Measurements from ENCODE around the gene NBEA.
A peak's percentile ranks its signal among the peaks of the same experiment; 100 is the strongest.

NBEA gene

DNA sequence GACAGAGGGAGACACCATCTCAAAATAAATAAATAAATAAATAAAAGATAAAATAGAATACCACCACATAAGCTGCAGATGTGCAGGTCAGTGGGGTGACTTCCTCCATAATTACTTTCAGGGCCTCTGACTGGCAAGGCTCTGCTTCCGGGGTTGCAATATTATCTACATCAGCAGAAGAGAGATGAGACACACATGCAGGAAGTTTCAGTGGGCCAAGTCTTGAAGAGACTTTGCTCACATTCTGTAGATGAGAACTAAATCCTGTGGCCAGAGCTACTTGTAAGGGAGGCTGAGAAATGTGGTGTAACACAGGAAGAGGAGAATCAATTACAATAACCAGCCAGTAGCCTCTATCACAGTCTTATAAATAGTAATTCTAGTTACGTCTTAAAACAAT, 624.3 kb downstream of the NBEA start:
- TF ChIP-seq, protein P1, sequence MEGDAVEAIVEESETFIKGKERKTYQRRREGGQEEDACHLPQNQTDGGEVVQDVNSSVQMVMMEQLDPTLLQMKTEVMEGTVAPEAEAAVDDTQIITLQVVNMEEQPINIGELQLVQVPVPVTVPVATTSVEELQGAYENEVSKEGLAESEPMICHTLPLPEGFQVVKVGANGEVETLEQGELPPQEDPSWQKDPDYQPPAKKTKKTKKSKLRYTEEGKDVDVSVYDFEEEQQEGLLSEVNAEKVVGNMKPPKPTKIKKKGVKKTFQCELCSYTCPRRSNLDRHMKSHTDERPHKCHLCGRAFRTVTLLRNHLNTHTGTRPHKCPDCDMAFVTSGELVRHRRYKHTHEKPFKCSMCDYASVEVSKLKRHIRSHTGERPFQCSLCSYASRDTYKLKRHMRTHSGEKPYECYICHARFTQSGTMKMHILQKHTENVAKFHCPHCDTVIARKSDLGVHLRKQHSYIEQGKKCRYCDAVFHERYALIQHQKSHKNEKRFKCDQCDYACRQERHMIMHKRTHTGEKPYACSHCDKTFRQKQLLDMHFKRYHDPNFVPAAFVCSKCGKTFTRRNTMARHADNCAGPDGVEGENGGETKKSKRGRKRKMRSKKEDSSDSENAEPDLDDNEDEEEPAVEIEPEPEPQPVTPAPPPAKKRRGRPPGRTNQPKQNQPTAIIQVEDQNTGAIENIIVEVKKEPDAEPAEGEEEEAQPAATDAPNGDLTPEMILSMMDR (IDR thresholded peaks at IDR 0.05; ENCODE audit: low read depth, low read length) = no peak
- H3K4me3 ChIP-seq (replicated peaks in 1 of 2; ENCODE audit: low read depth in 2 of 2, low read length in 2 of 2) = no peak overlapping the region
- peak in 1 of 2 donors; percentile 3 for DNase-seq (ENCODE audit: low read depth in 2 of 2)

DNA sequence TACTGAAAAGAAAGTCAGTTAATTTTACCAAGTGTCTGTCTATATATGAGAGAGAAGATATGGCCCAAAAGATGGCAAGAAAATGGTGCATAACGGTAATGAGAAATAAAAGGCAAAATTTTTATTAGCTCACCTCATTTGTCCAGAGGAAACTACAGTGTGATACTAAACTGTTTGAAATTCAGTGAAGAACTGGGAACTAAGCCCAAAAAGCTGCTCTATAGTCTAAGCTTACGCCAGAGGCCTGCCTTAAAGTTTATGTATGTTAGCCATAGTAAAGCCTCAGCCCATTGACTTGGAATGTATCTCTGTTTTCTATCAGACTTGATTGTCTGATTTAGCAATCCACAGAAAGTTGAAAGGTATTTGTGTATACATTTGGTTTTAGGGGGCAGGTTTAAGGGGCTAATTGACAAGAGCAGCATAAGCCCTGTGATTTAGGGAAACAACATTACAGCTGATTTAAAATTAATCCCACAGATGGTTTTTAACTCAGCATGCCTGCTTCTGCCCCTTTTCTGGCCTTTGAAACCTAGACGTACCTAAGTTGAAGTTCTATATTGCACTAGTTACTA, 625.4 kb downstream of the NBEA start:
- no peak overlapping the region for H3K4me3 ChIP-seq (replicated peaks in 1 of 2; ENCODE audit: low read depth in 2 of 2, low read length in 2 of 2)
- TF ChIP-seq, protein P1 (IDR thresholded peaks at IDR 0.05; ENCODE audit: low read depth, low read length) = no peak
- no peak for DNase-seq (ENCODE audit: low read depth in 2 of 2)

DNA sequence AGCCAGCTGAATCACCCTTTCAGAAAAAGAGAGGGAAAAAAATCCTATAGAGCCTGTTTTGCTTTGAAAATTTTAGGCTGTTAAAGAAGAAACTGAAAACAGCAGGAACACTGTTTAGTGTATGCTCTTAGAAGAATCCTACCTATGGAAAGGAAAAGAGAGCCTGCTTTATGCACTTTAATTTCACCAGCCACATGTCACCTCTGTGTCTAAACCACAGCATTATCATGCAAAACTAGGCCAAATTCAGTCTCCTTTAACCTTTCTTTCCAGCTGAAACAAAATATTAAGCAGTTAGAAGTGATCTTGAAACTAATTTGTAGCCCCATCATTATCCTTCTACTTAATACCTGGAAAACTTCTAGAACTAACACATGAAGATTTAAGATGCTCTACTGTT, 631.6 kb downstream of the NBEA start:
- DNase-seq (ENCODE audit: low read depth in 2 of 2) = no peak
- TF ChIP-seq, protein P1 (IDR thresholded peaks at IDR 0.05; ENCODE audit: low read depth, low read length) = no peak
- no peak overlapping the region for H3K4me3 ChIP-seq (replicated peaks in 1 of 2; ENCODE audit: low read depth in 2 of 2, low read length in 2 of 2)

DNA sequence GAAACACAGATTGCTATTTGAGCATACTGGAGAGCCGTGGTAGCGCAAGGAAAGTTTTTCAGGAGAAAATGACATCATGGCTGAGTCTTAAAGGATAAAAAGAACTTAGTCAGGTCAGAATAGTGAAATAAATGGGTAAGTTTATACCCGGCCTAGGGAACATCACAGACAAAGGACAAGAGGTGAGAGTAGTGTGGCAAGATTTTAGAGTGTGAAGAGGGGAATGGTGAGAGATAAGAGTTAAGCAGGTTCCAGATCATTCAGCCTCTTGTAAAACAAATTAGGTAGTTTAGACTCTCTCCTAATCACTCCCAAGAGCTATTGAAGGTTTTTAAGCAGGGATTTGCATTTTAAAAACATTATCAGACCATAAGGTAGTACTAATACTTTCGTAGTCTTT, 650.4 kb downstream of the NBEA start:
- no peak overlapping the region for H3K4me3 ChIP-seq (replicated peaks in 1 of 2; ENCODE audit: low read depth in 2 of 2, low read length in 2 of 2)
- TF ChIP-seq, protein P1 (IDR thresholded peaks at IDR 0.05; ENCODE audit: low read depth, low read length) = no peak
- no peak for DNase-seq (ENCODE audit: low read depth in 2 of 2)

DNA sequence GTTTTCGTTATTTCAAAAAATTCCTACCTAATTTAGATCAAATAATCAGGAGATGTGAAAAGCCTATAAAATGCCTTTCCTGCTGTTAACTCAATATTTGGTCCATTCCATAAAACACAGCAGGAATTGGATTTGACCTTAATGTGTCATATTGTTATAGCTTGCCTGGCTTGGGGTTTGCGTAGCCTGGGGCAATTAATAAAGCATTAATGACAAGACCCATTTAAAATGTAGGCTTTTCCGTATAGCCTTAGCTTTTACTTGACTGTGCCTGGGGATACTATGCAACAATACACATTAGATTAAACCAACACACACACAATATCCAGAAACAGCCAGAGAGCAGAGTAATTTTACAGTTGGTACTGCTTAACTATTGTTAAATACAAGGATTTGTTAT, 651.6 kb downstream of the NBEA start:
- TF ChIP-seq, protein P1 (IDR thresholded peaks at IDR 0.05; ENCODE audit: low read depth, low read length) = no peak
- no peak overlapping the region for H3K4me3 ChIP-seq (replicated peaks in 1 of 2; ENCODE audit: low read depth in 2 of 2, low read length in 2 of 2)
- DNase-seq (ENCODE audit: low read depth in 2 of 2) = no peak

DNA sequence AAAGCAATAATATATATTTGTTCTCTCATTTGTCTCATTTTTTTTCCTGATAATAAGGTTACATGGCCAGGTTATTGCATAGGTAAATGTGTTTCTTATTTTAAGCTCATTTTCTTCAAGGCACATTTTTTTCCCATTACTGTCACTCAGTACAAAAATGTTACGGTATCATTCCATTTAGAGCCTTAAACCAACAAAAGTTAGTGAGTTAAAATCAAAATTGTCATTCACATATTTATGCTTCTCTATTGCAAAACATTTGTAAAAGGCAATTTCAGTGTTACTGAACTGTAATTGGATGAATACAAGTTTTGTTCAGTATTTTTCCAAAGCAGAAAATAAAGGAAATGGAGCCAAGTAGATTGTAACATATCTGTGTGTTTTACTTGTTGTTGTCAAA, 652.0 kb downstream of the NBEA start:
- TF ChIP-seq, protein P1 (IDR thresholded peaks at IDR 0.05; ENCODE audit: low read depth, low read length) = no peak
- H3K4me3 ChIP-seq (replicated peaks in 1 of 2; ENCODE audit: low read depth in 2 of 2, low read length in 2 of 2) = no peak overlapping the region
- no peak for DNase-seq (ENCODE audit: low read depth in 2 of 2)

DNA sequence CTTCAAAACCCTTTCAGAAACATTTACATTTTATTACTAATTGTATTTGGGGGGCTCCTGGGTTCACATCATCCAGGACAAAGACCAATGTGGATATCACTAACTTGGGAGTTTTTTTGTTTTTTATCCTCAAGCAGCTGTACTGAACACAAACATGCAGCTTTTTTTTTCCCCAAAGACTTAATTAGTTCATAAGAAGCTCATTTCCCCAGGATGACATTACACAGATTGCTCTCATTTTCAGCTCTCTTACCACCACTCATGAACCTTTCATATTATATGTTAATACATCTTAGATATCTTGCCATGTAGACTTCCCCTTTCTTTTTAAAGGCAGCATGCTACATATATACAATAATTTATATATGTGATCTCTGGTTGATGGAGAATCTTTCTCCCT, 653.1 kb downstream of the NBEA start:
- TF ChIP-seq, protein P1 (IDR thresholded peaks at IDR 0.05; ENCODE audit: low read depth, low read length) = no peak

More for the DNA sequence above, 653.1 kb downstream of the NBEA start:
- DNase-seq (ENCODE audit: low read depth in 2 of 2) = no peak
- H3K4me3 ChIP-seq (replicated peaks in 1 of 2; ENCODE audit: low read depth in 2 of 2, low read length in 2 of 2) = no peak overlapping the region

Data from cardiac fibroblast (primary cell).